K562 (cell line): ENCODE results near the gene EVI5. TPM values are rescaled to one million over a fixed set of nuclear protein-coding genes. Genes with fewer than 3 reads are reported as not detected.
A peak's percentile ranks its signal among the peaks of the same experiment; 100 is the strongest.

Experiments
- ADNP ChIP-seq: fragments of 200-800 bp; sonication (Bioruptor generic); IDR thresholded peaks from 2 replicates; pipeline ENCODE4 v1.6.1; 2016; ENCODE audit warnings: missing genetic modification characterization, missing compliant biosample characterization
- ATF1 ChIP-seq, 2 experiments: fragments of 450-650 bp in 1 of 2; IDR thresholded peaks; 2 replicates each; pipeline ENCODE4 v1.6.1; 2016; ENCODE audit warnings: missing compliant biosample characterization in 1 of 2, missing genetic modification characterization in 1 of 2
- C11orf30 ChIP-seq: fragments of 450-650 bp; IDR thresholded peaks from 2 replicates; pipeline ENCODE4 v1.6.1; 2016; ENCODE audit warnings: low read depth, mild to moderate bottlenecking
- CTCFL ChIP-seq: IDR thresholded peaks from 2 replicates; pipeline ENCODE4 v1.6.1; 2011; ENCODE audit warnings: borderline replicate concordance, low read depth, mild to moderate bottlenecking, moderate library complexity, low read length; ENCODE audit not compliant: insufficient read depth, poor library complexity, severe bottlenecking
- ELF1 ChIP-seq: fragments of 200-800 bp; sonication (Bioruptor generic); IDR thresholded peaks from 2 replicates; pipeline ENCODE4 v1.6.1; 2016; ENCODE audit warnings: missing genetic modification characterization, missing compliant biosample characterization
- MAFF ChIP-seq: IDR thresholded peaks from 2 replicates; pipeline ENCODE4 v1.6.1; 2012; ENCODE audit warnings: low read length, improper control_type of control experiment
- MAFG ChIP-seq: fragments of 450-650 bp; conservative IDR thresholded peaks from 2 replicates; pipeline ENCODE4 v1.6.1; 2016; ENCODE audit warnings: missing genetic modification characterization, missing compliant biosample characterization
- MAFK ChIP-seq: IDR thresholded peaks from 2 replicates; pipeline ENCODE4 v1.6.1; 2011; ENCODE audit warnings: low read length, improper control_type of control experiment
- RFX1 ChIP-seq: fragments of 450-650 bp; IDR thresholded peaks from 2 replicates; pipeline ENCODE4 v1.6.1; 2016; ENCODE audit warnings: mild to moderate bottlenecking, moderate library complexity
- SMAD4 ChIP-seq: fragments of 250-450 bp; sonication (Bioruptor Pico); conservative IDR thresholded peaks from 2 replicates; pipeline ENCODE4 v1.8.0; 2021; ENCODE audit warnings: inconsistent platforms, mild to moderate bottlenecking, moderate library complexity
- ZNF395 ChIP-seq: fragments of 200-800 bp; sonication (Bioruptor generic); IDR thresholded peaks from 2 replicates; pipeline ENCODE4 v1.6.1; 2017; ENCODE audit warnings: missing genetic modification characterization, missing compliant biosample characterization
- polyA plus RNA-seq, 8 experiments: library from polyadenylated mRNA; depleted of rRNA in 4 of 8; stranded (reverse) in 5 of 8; unstranded in 3 of 8; fragments of >200 nt; fragmentation: Nextera tagmentation in 2 of 8; fragmentation: Illumina TruSeq in 1 of 8; extraction: Ambion mirVana in 2 of 8; extraction: Trizol in 1 of 8; gene quantifications; 2 replicates each; pipeline versions ENCODE4 v1.2.1 to v1.2.3, GENCODE V29; 2011 to 2014; ENCODE audit warnings: inconsistent platforms in 1 of 8, missing spikeins in 1 of 8
- total RNA-seq, 7 experiments: library from RNA; depleted of rRNA in 6 of 7; stranded (reverse); fragments of >200 nt in 6 of 7; fragmentation: Illumina TruSeq in 2 of 7; extraction: Trizol in 2 of 7; gene quantifications; 2 replicates each; pipeline versions ENCODE4 v1.2.1 to v1.2.3, GENCODE V29; 2011 to 2021; ENCODE audit warnings: low replicate concordance in 1 of 7

Gene EVI5
- total and polyA plus RNA-seq, 9 of the 15 experiments (the other 6 are each of a cell fraction or from before 2014, with no cell fraction given), result 1.7 to 50.1 (median 13.7) TPM

GRCh38 chr1:92494485-92495141, 290.3 kb downstream of the EVI5 start (continued):
- TF ChIP-seq CTCFL (no peak), ADNP (tag) (no peak), RFX1 (no peak), C11orf30 (peak; percentile 75), MAFK (peak; percentile 62), ELF1 (tag) (no peak), MAFF (peak; percentile 51), MAFG (tag) (peak; percentile 71), ATF1 (CRISPR knock-in tag; IDR thresholded peaks at IDR 0.05) (no peak), ATF1 (tag; IDR thresholded peaks at IDR 0.05) (no peak), SMAD4 (CRISPR knock-in tag) (no peak), ZNF395 (CRISPR knock-in tag) (no peak)
